Testis (tissue), 3 donors: ENCODE results near the gene HOMER2. TPM values are rescaled to one million over a fixed set of nuclear protein-coding genes. Genes with fewer than 3 reads are reported as not detected.

Experiments
- DNase-seq: peaks from one replicate; pipeline ENCODE4 v3.0.0-alpha.2; 2019
- H3K27ac ChIP-seq, 2 donors: fragments of 200-600 bp; sonication (generic); one replicate each; pipeline ENCODE4 v1.5.1; 2019
- H3K27me3 ChIP-seq: fragments of 200-600 bp; sonication (generic); one replicate; pipeline ENCODE4 v1.5.1; 2019
- H3K36me3 ChIP-seq: fragments of 200-600 bp; sonication (generic); one replicate; pipeline ENCODE4 v1.5.1; 2017; ENCODE audit warnings: low read depth; ENCODE audit errors: missing control alignments
- H3K4me1 ChIP-seq: fragments of 200-600 bp; sonication (generic); one replicate; pipeline ENCODE4 v1.5.1; 2019
- H3K4me3 ChIP-seq, 2 donors: fragments of 200-600 bp; sonication (generic); one replicate each; pipeline ENCODE4 v1.5.1; 2017 to 2019
- H3K9me3 ChIP-seq: fragments of 200-600 bp; sonication (generic); one replicate; pipeline ENCODE4 v1.5.1; 2017
- POLR2A ChIP-seq: fragments of 450-650 bp; IDR thresholded peaks from one replicate; pipeline ENCODE4 v1.6.1; 2017; ENCODE audit warnings: antibody characterized with exemption, mild to moderate bottlenecking, moderate library complexity
- WGBS, 2 donors: methylation state at CpG; one replicate each; pipeline ENCODE4 v1.1.5; 2018; 5-methylcytosine and 5-hydroxymethylcytosine counted together
- intact Hi-C: fragments of 100-400 bp; cut with DNase I; formaldehyde crosslinking; loops from one replicate; pipeline ENCODE4 v1.15.1; 2023; ENCODE audit warnings: low total_unique reads
- polyA plus RNA-seq: library from polyadenylated mRNA; stranded (reverse); fragments of 350-450 nt; fragmentation: Illumina TruSeq; extraction: RNeasy Lipid Tissue Mini Kit (QIAGEN cat#74804); gene quantifications from one replicate; pipeline ENCODE4 v1.2.3, GENCODE V29; 2014; ENCODE audit warnings: low read depth, low replicate concordance; ENCODE audit not compliant: insufficient read depth
- total RNA-seq, 2 donors: library from RNA; depleted of rRNA; stranded (reverse); fragments of >200 nt; gene quantifications; one replicate each; pipeline ENCODE4 v1.2.3, GENCODE V29; 2016
- TF ChIP-seq, protein P1 (sequence below), 3 experiments: fragments of 450-650 bp in 2 of 3; fragments of 200-600 bp in 1 of 3; sonication (generic) in 1 of 3; IDR thresholded peaks; one replicate each; pipeline ENCODE4 v1.5.1; 2016 to 2019; ENCODE audit warnings: antibody characterized with exemption in 3 of 3, mild to moderate bottlenecking in 2 of 3, moderate library complexity in 1 of 3

The HOMER2 gene
- total and polyA plus RNA-seq, 3 donors from 2014 or later = 18.7 to 40.5 (median 38.5) TPM

DNA sequence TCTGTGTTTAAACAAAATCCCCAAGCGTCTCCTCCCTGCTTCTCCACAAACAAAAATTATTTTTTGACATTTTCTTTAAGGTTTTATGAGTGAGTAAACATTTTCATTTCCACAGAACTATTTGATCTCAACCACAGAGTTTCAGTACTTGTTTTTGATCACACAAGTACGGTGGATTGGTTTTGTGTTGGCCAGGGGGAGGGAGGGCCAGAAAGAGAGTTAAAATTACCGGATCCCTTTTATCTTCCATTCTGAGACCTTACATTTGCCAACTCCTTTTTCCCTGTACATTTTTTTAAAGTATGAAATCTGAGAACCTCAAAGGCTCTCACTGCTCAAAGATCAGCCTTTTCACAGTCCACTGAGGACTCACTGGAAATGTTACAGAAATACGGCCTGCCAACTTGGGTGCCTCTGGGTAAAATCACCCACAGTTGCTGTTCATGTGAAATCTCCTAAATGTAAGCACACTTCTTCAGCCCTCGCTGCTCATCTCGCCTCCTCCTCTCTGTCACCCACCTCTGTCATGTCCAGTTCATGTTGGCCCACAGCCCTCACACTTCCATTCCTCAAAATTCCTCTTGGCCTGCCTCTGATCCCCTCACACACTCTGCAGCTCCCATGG is 1.7 kb downstream of the HOMER2 start:
- Histone ChIP-seq H3K9me3 (no peaks in the 10 kb centered on the region), H3K4me1 (peaks cover 6% of the 10 kb centered on the region), H3K36me3 (no peaks in the 10 kb centered on the region), H3K27me3 (no peaks in the 10 kb centered on the region), H3K27ac (no peak overlapping the region), H3K4me3 (no peak overlapping the region)
- intact Hi-C loops = no loop called here
- DNase-seq = no peak
- 58 to 61% methylated on average over 6 of the region's 6 CpGs for WGBS, 2 donors
- TF ChIP-seq POLR2A = no peak
- TF ChIP-seq, protein P1, sequence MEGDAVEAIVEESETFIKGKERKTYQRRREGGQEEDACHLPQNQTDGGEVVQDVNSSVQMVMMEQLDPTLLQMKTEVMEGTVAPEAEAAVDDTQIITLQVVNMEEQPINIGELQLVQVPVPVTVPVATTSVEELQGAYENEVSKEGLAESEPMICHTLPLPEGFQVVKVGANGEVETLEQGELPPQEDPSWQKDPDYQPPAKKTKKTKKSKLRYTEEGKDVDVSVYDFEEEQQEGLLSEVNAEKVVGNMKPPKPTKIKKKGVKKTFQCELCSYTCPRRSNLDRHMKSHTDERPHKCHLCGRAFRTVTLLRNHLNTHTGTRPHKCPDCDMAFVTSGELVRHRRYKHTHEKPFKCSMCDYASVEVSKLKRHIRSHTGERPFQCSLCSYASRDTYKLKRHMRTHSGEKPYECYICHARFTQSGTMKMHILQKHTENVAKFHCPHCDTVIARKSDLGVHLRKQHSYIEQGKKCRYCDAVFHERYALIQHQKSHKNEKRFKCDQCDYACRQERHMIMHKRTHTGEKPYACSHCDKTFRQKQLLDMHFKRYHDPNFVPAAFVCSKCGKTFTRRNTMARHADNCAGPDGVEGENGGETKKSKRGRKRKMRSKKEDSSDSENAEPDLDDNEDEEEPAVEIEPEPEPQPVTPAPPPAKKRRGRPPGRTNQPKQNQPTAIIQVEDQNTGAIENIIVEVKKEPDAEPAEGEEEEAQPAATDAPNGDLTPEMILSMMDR (IDR thresholded peaks at IDR 0.05) = no peak

DNA sequence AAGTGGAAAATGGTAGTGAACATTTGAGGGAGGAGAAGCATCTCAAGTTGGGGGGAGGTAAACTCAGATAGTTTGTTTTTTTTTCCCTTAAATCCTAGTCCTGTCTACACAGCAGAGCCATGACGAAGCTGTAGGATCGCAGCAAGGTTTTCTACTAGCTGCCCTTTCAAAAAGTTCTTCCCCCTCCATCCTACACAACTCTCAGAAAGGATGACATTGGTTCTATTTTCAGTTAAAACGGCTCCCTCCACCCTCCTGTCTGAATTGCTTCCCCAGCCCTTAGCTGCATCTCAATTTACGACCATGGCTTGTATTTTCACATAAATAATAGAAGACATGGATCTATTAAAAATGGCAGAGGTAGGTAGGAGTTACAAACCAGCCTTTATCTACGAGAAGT is 2.2 kb downstream of the HOMER2 start:
- intact Hi-C loops = no loop called here
- Histone ChIP-seq H3K36me3 (no peaks in the 10 kb centered on the region), H3K4me1 (peaks cover 6% of the 10 kb centered on the region), H3K9me3 (no peaks in the 10 kb centered on the region), H3K27ac (no peak overlapping the region), H3K27me3 (no peaks in the 10 kb centered on the region), H3K4me3 (no peak overlapping the region)
- WGBS, 2 donors = 75 to 84% methylated on average over 5 of the region's 5 CpGs
- DNase-seq = no peak
- TF ChIP-seq POLR2A = no peak
- TF ChIP-seq, protein P1 (IDR thresholded peaks at IDR 0.05) = no peak

DNA sequence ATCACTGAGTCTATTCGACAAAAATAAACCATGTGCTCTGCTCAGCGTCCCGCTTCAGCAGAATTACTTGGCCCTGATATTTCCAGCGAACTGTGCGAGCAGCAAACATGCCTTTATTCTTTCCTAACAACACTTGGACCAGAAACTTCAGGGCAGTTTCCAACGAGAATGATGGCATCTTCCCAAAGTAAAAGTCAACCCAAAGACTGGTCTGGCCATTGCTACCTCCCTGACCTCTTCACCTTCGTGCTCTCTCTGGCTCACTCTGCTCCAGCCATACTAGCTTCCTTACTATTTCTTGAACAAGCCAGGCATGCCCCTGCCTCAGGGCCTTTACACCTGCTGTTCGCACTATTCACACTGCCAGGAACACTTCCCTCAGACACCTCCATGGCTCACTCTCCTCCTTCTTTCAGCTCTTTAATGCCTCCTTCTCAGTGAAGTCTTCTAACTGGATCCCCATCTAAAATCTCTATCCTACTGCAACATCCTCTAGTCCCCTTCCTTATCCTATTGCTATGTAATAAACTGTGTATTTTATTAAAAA is 6.3 kb downstream of the HOMER2 start:
- 87 to 89% methylated on average over 8 of the region's 8 CpGs for whole genome bisulfite sequencing, 2 donors
- Histone ChIP-seq H3K4me1 (no peaks in the 10 kb centered on the region), H3K27ac (no peak overlapping the region), H3K36me3 (no peaks in the 10 kb centered on the region), H3K9me3 (no peaks in the 10 kb centered on the region), H3K4me3 (no peak overlapping the region), H3K27me3 (no peaks in the 10 kb centered on the region)
- no peak for TF ChIP-seq POLR2A
- intact Hi-C loops = no loop called here
- DNase-seq = no peak

DNA sequence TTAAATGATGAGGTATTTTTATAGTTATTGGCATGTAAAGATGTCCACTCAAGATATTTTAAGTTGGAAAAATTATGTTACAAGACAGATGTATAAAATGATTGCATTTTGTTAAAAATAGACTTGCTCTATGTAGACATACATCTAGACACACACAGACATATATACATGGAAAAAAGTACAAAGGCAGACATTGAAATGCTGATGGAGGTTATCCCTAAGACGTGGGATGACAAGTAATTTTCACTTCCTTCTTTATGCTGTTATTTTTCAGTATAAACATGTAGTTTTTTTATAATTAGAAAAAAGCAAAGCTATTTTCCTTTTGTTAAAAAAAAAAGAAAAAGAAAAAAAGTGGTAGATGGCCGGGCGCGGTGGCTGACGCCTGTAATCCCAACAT is 7.2 kb downstream of the HOMER2 start:
- H3K4me1 ChIP-seq = no peaks in the 10 kb centered on the region
- H3K27ac ChIP-seq = no peak overlapping the region
- no peaks in the 10 kb centered on the region for H3K9me3 ChIP-seq
- intact Hi-C loops = no loop called here
- TF ChIP-seq, protein P1 (IDR thresholded peaks at IDR 0.05) = no peak
- TF ChIP-seq POLR2A = no peak
- H3K36me3 ChIP-seq = no peaks in the 10 kb centered on the region
- WGBS, 2 donors = 89 to 90% methylated on average over 5 of the region's 5 CpGs
- no peak for DNase-seq
- no peaks in the 10 kb centered on the region for H3K27me3 ChIP-seq
- no peak overlapping the region for H3K4me3 ChIP-seq

DNA sequence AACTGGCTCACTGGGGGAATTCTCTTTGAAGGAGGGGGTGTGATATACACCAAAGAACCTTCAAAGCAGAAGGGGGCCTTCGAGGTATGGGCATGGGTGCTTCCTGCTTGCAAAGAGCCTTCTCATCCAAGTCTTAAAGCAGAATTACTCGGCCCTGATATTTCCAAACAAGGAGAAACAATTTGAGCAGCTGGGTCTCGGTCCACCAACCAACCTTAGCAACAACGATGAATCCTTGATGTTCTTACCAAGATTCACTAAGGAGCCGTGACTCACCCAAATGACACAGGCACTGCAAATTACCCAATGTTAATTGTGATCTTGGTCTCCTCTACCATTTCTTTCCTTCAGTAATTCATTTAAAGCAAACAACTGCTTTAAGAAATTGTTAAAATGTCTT is 7.7 kb downstream of the HOMER2 start:
- 66 to 79% methylated on average over 5 of the region's 5 CpGs for WGBS, 2 donors
- H3K36me3 ChIP-seq = no peaks in the 10 kb centered on the region
- no peaks in the 10 kb centered on the region for H3K27me3 ChIP-seq
- H3K4me3 ChIP-seq = no peak overlapping the region
- intact Hi-C loops = no loop called here
- no peak for DNase-seq
- TF ChIP-seq, protein P1 (IDR thresholded peaks at IDR 0.05) = no peak
- no peak for TF ChIP-seq POLR2A
- no peak overlapping the region for H3K27ac ChIP-seq
- no peaks in the 10 kb centered on the region for H3K9me3 ChIP-seq
- no peaks in the 10 kb centered on the region for H3K4me1 ChIP-seq
